ENCODE data around the gene FLAD1.
A peak's percentile ranks its signal among the peaks of the same experiment; 100 is the strongest.
"Not testable (repeated sequence)": the region's sequence is repeated elsewhere in the genome, so short reads cannot be mapped to it uniquely, and the experiment has no call there.

FLAD1 gene

DNA sequence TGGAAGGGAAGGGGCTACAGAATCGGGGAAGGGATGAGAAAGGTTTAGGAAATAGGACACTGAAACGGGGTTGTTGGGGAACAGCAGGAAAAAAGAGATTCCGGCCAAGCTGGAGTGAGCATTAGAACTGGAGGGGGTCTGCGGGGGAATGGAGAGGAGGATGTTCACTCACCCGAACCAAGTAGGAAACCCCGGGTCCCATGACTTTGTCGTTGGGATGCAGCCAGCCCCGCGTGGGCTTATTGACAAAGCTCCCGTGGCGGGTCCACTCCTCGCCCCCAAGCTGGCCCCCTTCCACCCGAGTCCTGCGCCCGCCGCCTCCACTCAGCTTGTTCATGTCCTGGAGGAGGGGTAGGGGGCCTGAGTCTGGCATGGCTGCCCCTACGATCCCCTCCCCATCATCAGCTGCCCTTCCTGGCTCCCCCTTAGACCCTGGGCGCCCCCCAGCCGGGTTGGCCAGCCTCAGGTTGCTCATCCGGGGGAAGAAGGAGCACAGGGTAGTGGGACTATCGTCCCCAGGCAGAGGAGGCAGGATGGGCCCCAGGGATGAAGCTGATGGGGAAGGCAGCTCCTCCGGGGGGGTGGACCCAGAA is 13.2 kb upstream of the FLAD1 start:
- no peak for DNase-seq

DNA sequence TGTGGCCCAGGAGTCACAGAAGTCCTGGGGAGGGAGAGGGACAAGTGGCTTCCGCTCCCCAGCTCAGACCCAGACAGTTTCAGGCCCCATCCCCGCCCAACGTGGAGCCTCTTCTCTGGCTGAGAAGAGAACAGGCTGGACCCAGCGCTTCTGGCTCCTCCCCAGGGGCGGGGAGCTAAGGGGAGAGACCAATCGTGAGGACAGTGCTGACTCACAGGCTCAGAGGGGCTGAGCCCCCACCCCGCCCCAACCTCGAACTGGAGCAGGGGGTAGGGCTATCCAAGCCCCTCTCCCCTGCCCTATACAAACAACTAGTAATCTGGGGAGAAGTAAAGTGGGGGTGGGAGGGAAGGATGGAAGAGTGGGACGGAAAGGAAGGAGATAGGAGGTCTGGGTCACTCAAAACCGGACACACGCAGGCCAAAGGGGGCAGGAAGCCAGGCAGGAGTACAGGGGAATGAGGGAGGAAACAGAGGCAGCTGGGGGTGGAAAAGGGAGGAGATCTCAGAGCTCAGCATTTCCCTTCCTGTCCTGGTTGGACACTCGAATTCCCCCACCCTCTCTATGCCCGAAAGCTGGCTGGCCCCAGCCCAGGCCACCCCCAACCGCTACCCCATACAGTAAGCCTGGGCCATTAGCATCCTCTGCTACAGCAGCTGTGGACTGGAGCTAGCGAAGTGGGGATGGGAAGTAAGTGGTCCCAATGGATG is 12.4 kb upstream of the FLAD1 start, which contains the start of gene SHC1:
SHC1 (minus strand) TSS at position 117 of the 710 bp plus-strand sequence. CDS start 221 bp downstream, outside the sequence.
- peak; percentile 70 for DNase-seq

DNA sequence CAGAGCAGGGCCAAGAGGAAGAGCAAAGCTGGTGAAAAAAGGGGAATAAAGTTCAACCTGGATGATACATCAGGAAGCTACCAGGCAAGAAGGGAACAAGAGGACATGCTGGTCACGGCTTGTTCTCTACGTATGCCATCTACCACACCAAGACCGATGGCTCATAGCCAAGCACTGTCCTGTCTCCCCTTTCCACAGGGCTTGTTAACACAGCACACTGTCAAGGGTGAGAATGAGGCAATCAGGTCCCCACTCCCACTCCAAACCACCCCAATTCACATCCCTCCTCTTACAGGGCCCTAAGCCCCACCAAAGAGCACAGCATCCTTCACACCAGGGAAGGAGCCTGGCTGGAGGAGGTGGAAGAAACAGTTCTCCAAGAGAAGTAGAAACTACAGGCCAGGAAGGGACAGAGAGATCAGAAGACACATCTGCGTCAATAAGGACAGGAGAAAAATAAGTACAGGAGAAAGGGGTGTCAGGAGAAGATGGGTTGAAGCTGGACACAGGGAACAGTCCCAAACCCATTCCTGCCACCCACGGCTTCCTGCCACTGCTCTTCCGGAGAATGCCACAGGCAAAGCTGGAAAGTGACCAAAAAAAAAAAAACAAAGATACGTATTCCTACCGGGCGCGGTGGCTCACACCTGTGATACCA is 11.7 kb upstream of the FLAD1 start:
- DNase-seq, result peak; percentile 29

DNA sequence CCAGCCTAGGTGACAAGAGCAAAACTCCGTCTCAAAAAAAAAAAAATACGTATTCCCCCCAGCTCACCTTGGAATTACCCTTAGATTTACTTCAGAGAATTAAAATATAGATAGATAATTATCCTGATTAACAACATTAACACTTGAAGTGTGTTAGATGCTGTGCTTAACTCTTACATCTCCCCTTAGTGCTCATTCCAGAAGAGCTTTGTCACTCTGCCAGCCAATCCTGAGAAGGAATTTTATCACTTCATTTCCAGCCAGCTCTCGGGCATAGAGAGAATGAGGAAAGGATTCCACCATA is 11.0 kb upstream of the FLAD1 start:
- DNase-seq, result no peak

DNA sequence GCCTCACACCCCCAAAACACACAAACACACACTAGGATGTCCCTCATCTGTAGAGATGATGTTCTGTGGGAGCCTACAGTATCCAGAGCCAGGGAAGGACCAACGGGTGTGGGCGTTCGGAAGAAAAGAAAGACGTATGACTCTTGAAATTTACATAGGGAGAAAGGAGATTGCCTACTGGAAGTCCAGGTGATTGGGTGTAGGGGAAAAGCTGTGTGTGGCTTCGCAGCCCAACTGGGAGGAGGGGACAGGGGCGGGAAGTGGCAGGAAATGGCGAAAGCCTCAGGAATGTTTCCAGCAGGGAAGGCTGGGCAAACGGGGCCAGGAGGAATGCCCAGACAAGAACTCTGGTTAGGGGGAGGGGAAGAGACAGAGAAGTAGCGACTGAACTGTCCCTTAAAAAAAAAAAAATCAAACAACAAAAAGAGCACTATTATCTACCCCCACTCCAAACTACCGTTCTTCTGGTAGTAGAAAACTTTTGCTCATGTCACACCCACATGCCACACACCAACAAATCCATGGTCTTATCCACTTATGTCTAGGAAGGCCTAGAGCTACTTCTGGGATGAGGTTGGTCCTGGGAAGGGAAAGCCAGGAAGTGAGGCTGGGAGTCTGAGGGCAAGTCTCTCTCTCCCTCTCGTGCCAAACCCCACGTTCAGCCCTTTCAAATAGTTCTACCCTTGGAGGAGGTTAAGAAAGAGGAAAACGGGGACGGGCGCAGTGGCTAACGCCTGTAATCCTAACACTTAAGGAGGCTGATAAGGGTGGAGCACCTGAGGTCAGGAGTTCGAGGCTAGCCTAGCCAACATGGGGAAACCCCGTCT is 10.4 kb upstream of the FLAD1 start:
- DNase-seq, result no peak

DNA sequence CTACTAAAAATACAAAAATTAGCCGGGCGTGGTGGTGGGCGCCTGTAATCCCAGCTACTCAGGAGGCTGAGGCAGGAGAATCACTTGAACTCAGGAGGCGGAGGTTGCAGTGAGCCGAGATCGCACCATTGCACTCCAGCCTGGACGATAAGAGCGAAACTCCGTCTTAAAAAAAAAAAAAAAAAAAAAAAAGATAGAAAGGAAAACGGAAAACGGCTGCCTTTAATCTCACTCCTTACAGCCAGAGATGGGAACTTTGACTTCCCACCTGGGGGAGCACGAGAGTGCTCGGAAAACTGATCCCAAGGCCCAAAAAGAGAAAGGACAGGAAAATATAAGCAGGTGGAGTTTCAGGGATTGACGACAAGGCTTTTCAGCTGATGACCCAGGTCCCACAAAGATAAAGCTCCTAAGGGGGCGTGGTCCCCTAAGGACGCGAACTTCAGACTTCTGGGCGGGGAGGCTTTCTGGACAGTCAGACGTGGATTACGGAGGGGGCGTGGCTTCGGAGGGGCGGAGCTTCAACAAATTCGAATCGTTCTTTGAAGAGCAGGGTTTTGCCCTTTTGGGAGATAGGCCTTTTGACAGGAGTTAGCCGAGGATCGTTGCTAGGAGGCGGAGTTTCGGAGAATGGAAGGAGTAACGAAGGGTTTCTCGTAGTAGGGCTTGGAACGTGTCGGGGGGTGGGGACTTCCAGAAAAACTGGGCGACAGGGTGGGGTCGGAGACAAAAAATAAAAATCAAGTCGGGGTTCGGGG is 9.6 kb upstream of the FLAD1 start:
- DNase-seq, result peak; percentile 97

DNA sequence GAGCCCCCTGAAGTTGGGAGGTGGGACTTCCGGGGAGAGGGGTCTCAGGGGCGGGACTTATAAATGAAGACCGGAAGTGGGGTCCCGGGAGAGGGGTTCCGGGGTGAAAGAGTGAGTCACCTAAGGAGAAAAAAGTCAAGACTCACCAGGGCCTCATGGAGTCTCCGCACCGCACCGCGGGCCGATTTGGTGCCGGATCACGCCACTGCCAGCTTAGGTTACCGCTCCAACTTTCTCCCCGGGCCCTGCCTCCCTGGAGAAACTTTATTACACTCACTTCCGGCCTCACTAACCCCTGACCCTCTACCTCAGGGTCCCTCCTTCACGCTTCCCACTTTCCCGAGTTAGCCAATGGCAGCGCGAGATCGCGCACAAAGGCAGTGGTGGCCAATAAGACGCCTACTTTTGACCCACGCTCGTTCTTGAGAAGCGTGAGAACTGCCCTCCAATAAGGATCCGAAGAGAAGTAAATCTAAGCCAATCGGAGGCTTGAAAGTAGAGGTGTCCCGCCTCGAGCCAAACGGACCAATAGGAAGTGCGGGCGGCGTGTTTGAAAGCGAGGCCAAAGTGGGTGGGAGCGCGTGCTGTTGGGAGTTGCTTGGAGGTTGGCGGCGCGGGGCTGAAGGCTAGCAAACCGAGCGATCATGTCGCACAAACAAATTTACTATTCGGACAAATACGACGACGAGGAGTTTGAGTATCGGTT is 8.9 kb upstream of the FLAD1 start, which contains the start of gene CKS1B:
CKS1B (plus strand) TSS at position 580 of the 706 bp plus-strand sequence; CDS start at position 645, 65 bp downstream.
- DNase-seq, result peak; percentile 100

DNA sequence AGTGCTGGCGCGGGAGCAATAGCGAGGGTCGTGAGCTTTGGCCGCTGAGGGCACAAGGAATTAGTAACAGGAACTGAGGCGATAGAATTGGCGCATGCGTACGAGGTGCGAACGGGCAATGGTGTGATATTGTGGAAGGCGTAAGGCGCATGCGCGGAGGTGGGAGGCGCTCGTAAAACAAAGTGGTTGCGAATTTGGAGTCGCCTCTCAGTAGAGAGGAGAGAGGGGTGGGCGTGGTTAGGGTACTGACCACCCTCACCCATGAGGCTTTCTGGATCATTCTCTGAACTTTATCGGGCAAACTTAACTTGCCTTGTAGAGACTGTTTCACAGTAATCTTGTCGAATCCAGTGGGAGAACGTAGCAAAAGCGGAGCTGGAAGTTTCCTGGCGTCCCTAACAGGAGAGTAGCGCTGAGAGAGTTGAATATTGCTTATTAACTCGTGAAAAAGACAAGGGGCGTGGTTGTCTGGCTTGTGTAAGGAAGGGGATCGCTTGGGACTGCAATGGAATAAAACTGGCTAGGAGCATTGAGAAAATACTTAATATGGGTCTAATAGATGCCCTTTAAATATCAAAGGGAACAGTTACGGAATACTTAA is 8.2 kb upstream of the FLAD1 start:
- peak; percentile 98 for DNase-seq

DNA sequence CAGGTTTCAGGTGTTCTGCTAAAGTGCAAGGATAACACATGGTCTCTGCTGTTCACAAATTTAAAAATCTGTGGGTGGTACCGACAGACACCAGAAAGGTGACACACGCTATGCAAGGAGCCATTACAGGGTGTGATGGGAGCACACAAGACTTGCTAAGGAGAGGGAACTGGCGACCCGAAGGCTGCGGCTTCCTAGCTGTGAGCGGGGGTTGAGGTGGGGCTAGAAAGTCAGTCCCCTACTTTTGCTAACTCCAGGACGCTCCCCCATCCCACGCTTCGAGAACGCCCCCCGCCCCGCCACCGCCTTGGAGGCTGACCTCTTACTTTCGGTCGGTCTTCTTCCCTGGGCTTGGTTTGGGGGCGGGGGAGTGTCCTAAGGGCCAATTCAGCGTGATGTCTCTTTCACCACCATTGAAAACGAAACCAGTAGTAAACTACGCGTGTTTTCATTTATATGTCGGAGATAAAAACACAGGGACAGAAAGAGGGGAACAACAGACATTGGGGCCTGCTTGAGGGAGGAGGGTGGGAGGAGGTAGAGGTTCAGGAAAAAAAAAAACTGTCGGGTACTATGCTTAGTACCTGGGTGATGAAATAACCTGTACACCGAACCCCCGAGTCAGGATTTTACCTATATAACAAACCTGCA is 7.6 kb upstream of the FLAD1 start:
- DNase-seq, result peak; percentile 94

DNA sequence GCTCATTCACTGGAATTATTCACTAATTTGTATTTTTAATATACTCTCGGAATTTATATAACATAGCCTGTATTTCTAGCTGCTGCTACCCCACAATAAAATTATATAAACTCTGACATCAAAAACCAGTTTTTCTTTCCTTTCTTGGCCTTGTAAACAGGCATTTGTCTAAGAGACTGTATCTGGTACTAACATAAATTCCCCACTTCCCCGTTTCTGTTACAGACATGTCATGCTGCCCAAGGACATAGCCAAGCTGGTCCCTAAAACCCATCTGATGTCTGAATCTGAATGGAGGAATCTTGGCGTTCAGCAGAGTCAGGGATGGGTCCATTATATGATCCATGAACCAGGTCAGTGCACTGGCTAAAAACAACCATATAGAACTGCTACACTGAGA is 5.4 kb upstream of the FLAD1 start:
- not testable (repeated sequence) for DNase-seq

DNA sequence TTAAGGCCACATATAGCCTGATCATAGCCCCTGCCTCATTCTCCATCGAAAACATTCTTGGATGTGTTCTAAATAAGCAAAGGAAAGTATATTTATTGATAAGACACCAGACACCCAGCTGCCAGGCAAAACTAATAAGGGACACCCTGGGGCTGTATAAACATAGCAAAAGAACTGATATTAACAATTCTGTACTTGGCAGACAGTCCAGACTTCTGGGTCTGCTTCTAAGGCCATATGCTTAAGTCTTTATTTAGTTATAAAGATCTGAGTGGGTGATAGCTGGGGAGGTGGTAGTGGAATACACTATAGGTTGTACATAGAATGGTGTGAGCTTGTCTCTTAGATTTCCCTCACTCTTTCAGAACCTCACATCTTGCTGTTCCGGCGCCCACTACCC is 4.8 kb upstream of the FLAD1 start:
- DNase-seq, result no peak

DNA sequence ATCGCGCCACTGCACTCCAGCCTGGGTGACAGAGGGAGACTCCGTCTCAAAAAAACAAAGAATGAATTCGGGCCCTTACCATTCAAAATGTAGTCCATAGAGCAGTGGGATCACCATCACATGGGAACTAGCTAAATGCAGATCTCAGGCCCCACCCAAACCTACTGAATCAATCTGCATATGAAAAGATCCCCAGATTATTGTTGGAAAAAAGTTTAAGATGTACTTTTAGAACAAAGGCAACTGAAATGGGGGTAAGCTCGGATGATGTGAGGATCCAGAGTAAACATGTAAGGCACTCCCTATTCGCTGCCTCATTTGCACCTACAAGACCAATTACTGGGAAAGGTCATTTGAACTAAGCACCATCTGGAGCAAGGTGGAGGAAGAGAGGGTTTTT is 803 bp upstream of the FLAD1 start:
- no peak for DNase-seq

DNA sequence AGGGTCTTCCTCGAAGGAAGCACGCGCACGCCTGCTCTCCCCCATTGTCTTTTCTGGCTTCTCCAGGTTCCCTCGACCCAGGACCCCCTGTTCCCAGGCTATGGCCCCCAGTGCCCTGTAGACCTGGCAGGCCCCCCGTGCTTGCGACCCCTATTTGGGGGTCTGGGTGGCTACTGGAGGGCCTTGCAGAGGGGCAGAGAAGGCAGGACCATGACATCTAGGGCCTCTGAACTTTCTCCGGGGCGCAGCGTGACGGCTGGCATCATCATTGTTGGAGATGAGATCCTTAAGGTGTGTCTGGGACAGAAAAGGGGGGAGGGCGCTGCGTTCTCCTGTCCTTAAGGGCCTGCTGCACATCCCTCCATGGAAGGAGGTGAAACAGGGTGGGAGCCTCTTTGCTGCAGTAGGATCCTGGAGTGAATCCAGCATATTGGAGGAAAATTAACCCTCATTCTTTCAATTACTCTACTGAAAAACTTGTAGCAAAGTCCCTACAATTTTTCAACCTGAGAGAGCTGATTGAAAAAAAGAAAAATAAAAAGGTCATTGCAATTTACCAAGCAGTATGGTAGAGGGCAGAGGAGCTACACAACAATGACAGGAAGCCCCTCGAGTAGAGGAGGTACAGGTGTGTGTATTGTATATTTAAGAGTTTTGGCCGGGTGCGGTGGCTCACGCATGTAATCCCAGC is 777 bp downstream of the FLAD1 start:
- no peak for DNase-seq

DNA sequence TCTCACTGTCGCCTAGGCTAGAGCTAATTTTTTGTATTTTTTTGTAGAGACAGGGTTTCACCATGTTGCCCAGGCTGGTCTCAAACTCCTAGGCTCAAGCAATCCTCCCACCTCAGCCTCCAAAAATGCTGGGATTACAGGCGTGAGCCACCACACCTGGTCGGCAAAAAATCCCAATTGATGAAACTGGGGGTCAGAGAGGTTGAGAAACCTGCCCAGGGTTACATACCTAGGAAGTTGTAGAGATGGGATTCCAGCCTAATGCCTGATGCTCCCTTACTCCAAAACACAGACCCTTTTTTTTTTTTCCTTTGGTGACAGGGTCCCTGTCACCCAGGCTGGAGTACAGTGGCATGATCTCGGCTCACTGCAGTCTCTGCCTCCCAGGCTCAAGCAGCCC is 3.6 kb downstream of the FLAD1 start:
- not testable (repeated sequence) for DNase-seq

DNA sequence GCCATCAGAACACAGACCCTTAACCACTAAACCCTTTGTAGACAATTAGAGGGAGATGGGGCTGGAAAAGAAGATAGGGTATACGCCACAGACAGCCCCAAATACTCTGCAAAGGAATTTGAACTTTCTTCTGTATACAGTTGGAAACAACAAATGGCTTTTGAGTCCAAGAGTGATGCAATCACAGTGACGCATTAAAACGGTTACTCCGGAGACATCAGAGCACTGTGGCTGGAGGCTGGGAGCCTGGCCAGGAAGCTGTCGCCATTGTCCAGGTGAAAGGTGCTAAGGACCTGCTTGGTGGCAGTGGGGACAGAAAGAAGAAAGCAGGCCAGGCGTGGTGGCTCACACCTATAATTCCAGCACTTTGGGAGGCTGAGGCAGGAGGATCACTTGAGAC is 4.2 kb downstream of the FLAD1 start:
- DNase-seq, result no peak

DNA sequence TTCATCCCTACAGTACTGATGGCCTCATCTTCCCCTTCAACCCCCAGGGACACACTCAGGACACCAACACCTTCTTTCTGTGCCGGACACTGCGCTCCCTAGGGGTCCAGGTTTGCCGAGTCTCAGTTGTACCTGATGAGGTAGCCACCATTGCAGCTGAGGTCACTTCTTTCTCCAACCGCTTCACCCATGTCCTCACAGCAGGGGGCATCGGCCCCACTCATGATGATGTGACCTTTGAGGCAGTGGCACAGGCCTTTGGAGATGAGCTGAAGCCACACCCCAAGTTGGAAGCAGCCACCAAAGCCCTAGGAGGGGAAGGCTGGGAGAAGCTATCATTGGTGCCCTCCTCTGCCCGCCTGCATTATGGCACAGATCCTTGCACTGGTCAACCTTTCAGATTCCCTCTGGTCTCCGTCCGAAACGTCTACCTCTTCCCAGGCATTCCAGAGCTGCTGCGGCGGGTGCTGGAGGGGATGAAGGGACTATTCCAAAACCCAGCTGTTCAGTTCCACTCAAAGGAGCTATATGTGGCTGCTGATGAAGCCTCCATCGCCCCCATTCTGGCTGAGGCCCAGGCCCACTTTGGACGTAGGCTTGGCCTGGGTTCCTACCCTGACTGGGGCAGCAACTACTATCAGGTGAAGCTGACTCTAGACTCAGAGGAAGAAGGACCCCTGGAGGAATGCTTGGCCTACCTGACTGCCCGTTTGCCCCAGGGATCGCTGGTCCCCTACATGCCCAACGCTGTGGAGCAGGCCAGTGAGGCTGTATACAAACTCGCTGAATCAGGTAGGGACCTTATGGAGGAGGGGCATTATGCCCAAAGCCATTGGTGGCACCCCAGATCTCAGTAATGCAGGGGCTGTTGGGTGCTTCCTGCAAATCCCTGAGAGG is 5.2 kb downstream of the FLAD1 start:
- no peak for DNase-seq

DNA sequence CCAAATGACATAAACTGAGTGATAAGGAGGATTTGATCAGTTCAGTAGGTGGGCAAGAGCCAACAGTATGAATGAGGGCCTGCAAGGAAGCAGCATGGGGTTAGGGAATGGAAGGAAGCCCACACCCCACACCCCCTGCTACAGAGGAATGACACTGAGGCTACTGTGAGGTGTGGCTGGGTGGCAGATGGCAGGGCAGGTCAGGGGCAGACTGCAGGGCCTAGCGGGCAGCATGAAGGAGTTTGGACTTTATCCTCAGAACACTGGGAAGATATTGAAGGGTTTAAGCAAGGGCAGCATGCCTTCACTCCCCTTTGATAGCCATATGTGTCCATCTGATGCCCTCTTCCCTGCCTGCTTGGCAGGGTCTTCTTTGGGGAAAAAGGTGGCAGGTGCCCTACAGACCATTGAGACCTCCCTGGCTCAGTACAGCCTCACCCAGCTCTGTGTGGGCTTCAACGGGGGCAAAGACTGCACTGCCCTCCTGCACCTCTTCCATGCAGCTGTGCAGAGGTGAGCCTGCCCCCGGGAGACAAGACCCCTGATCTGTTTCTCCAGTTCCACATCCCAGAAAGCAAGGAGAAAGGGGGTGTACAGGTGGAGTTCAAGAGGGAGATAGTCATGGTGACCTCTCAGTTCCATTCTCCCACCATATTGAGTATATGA is 6.2 kb downstream of the FLAD1 start:
- DNase-seq, result no peak

DNA sequence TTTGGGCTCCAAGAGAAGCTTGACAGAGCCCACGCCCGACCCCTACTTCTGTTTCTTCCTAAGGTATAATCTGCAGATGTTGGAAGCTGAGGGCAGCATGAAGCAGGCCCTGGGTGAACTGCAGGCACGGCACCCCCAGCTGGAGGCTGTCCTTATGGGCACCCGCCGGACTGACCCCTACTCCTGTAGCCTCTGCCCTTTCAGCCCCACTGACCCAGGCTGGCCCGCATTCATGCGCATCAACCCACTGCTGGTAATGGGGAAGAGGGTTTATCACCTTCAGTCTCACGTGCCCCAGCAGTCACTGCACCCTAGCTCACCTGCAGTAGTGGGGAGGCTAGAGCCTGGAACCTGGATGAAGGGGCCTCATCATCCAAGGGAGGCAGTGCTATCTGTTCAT is 7.1 kb downstream of the FLAD1 start:
- no peak for DNase-seq
